Esophagus (tissue), 2 donors: ENCODE results near the gene NTN1. TPM values are rescaled to one million over a fixed set of nuclear protein-coding genes. Genes with fewer than 3 reads are reported as not detected.

ENCODE experiments used
- H3K27ac ChIP-seq, 2 donors: one replicate each; pipeline ENCODE4 v1.5.1; 2013; ENCODE audit warnings: low read depth in 2 of 2, mild to moderate bottlenecking in 2 of 2, inconsistent platforms in 1 of 2, low read length in 1 of 2, moderate library complexity in 1 of 2
- H3K27me3 ChIP-seq, 2 donors: one replicate each; pipeline ENCODE4 v1.6.1; 2013; ENCODE audit warnings: low read length in 2 of 2, control low read depth in 1 of 2, mild to moderate bottlenecking in 1 of 2; ENCODE audit not compliant: insufficient read depth in 2 of 2, control insufficient read depth in 1 of 2
- H3K36me3 ChIP-seq, 2 donors: one replicate each; pipeline ENCODE4 v1.6.1; 2013; ENCODE audit warnings: low read length in 1 of 2; ENCODE audit not compliant: control insufficient read depth in 2 of 2, insufficient read depth in 2 of 2
- H3K4me1 ChIP-seq, 2 donors: one replicate each; pipeline ENCODE4 v1.6.1; 2013; ENCODE audit warnings: low read length in 1 of 2; ENCODE audit not compliant: control insufficient read depth in 2 of 2, insufficient read depth in 2 of 2
- H3K4me3 ChIP-seq, 2 donors: one replicate each; pipeline ENCODE4 v1.5.1; 2013; ENCODE audit warnings: low read length in 2 of 2, mild to moderate bottlenecking in 2 of 2, low read depth in 1 of 2, moderate library complexity in 1 of 2
- H3K9me3 ChIP-seq, 2 donors: one replicate each; pipeline ENCODE4 v1.6.1; 2013; ENCODE audit warnings: mild to moderate bottlenecking in 2 of 2, low read depth in 1 of 2, low read length in 1 of 2, moderate library complexity in 1 of 2; ENCODE audit not compliant: control insufficient read depth in 2 of 2, insufficient read depth in 1 of 2
- WGBS, 2 donors: extraction: QIAGEN DNeasy Blood & Tissue Kit; methylation state at CpG; one replicate each; pipeline ENCODE4 v1.1.7; 2013; 5-methylcytosine and 5-hydroxymethylcytosine counted together
- polyA plus RNA-seq, 2 donors: library from polyadenylated mRNA; stranded (reverse); fragments of 200-250 nt; gene quantifications; one replicate each; pipeline ENCODE4 v1.2.3, GENCODE V29; 2013
- donor health status: healthy with polysubstance abuse.
- donor health status: Bipolar disorder and iron deficiency.

NTN1 gene
- polyA plus RNA-seq, 2 donors = 10.3 to 12.3 TPM

GRCh38 chr17:9220398-9221146 lies 199.3 kb downstream of the NTN1 start:
- Histone ChIP-seq H3K4me3 (no peak overlapping the region), H3K9me3 (no peaks in the 10 kb centered on the region), H3K4me1 (peaks cover 0 to 11% of the 10 kb centered on the region in 2 donors), H3K27ac (no peak overlapping the region), H3K36me3 (peaks cover 0 to 3% of the 10 kb centered on the region in 2 donors), H3K27me3 (no peaks in the 10 kb centered on the region)
- WGBS, 2 donors = 88 to 89% methylated on average over 23 of the region's 23 CpGs

DNA sequence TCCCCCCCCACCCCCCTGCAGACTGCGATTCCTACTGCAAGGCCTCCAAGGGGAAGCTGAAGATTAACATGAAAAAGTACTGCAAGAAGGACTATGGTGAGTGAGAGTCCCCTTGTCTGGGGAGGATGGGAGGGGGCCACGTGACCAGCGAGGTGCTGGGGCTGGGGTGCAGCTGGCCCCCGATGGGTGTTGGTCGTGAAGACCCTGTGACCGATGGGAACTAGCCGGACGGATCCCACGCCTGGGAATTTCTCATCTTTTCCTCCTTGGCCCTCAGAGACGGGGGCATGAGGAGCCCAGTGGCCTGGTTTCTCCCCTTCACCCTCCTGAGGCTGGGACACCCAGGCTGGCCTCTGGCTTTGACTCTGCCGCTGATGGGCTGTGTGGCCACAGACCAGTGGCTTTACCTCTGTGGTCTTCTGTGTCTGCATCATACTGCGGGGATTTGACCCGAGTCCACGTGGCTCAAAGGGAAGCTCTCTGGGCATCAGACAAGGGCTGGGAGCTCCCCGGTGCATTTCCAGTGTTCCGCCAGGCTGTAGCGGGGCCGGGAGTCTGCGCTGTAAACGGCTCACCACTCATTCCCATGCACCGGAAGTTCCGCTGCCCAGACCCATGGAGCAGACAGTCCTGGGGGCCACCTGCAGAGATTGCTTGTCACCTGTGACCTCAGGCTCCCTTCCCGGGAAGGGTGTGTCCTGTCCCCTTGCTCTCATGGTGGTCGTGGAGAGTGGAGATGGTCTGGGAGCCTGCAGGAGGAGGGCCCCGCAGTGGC lies 200.0 kb downstream of the NTN1 start:
- Histone ChIP-seq H3K4me1 (peaks cover 0 to 16% of the 10 kb centered on the region in 2 donors), H3K9me3 (no peaks in the 10 kb centered on the region), H3K27me3 (no peaks in the 10 kb centered on the region), H3K27ac (no peak overlapping the region), H3K36me3 (peaks cover 0 to 3% of the 10 kb centered on the region in 2 donors), H3K4me3 (no peak overlapping the region)
- WGBS, 2 donors = 90 to 91% methylated on average over 23 to 25 of the region's 25 CpGs

GRCh38 chr17:9221922-9222180 lies 200.5 kb downstream of the NTN1 start:
- WGBS, 2 donors = 94 to 96% methylated on average over 5 of the region's 5 CpGs
- H3K4me3 ChIP-seq = no peak overlapping the region
- peaks cover 0 to 3% of the 10 kb centered on the region in 2 donors for H3K36me3 ChIP-seq
- H3K4me1 ChIP-seq = peaks cover 0 to 20% of the 10 kb centered on the region in 2 donors
- H3K27me3 ChIP-seq = no peaks in the 10 kb centered on the region
- no peak overlapping the region for H3K27ac ChIP-seq
- H3K9me3 ChIP-seq = no peaks in the 10 kb centered on the region

DNA sequence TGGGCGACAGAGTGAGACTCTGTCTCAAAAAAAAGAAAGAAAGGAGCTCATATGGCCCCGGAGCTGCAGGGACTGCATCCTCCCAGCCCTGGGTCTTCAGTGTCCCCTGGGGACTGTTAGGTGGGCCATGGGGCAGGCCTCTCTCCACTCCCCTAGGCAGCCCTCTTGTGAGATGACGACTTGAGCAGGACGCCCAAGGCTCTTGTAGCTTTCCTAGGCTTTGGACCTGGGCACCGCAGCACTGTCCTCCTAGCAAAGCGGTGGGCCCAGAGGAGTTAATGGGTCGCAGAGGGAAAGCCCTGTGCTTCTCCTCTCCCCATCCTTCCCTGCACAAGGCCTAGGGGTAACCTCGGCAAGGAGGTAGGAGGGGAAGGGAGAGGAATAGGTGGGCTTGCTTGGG lies 202.2 kb downstream of the NTN1 start:
- Histone ChIP-seq H3K27ac (no peak overlapping the region), H3K4me3 (no peak overlapping the region)
- WGBS, 2 donors = 82 to 92% methylated on average over 8 of the region's 8 CpGs

DNA sequence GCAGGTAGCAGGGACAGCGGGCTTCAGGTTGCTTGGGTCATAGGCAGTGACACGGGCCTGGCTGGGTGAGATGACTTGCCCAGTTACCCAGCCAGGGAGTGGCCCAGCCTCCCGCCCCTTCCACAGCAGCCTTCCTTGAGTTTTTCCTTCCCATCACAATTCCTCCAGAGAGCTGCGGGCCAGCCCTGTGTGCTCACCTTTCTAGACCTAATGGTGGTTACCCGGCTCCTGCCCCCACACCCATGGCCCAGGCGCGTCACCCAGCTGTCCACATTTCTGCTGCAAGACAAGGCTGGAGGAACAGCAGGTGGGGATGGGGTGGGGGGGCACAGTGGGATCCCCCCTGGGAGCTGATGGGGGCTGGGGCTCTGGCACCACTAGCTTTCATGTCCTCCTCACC lies 203.2 kb downstream of the NTN1 start:
- 90 to 92% methylated on average over 7 of the region's 7 CpGs for WGBS, 2 donors
- peaks cover 0 to 9% of the 10 kb centered on the region in 2 donors for H3K36me3 ChIP-seq
- peak overlapping the region; percentile 2 to 5 for H3K27ac ChIP-seq
- peaks cover 0 to 30% of the 10 kb centered on the region in 2 donors for H3K4me1 ChIP-seq
- no peak overlapping the region for H3K4me3 ChIP-seq
- H3K27me3 ChIP-seq = no peaks in the 10 kb centered on the region
- peaks cover 0 to 4% of the 10 kb centered on the region in 2 donors for H3K9me3 ChIP-seq

More for the DNA sequence above, 202.2 kb downstream of the NTN1 start:
- Histone ChIP-seq H3K4me1 (peaks cover 0 to 24% of the 10 kb centered on the region in 2 donors), H3K27me3 (no peaks in the 10 kb centered on the region), H3K36me3 (peaks cover 0 to 9% of the 10 kb centered on the region in 2 donors), H3K9me3 (peaks cover 0 to 4% of the 10 kb centered on the region in 2 donors)

GRCh38 chr17:9225305-9226101 lies 204.2 kb downstream of the NTN1 start:
- H3K9me3 ChIP-seq = peaks cover 0 to 4% of the 10 kb centered on the region in 2 donors
- no peaks in the 10 kb centered on the region for H3K27me3 ChIP-seq
- 70 to 73% methylated on average over 28 to 32 of the region's 32 CpGs for WGBS, 2 donors
- no peak overlapping the region for H3K4me3 ChIP-seq
- H3K27ac ChIP-seq = peak overlapping the region in 1 of 2 donors; percentile 47
- H3K36me3 ChIP-seq = peaks cover 0 to 9% of the 10 kb centered on the region in 2 donors
- peaks cover 0 to 30% of the 10 kb centered on the region in 2 donors for H3K4me1 ChIP-seq

DNA sequence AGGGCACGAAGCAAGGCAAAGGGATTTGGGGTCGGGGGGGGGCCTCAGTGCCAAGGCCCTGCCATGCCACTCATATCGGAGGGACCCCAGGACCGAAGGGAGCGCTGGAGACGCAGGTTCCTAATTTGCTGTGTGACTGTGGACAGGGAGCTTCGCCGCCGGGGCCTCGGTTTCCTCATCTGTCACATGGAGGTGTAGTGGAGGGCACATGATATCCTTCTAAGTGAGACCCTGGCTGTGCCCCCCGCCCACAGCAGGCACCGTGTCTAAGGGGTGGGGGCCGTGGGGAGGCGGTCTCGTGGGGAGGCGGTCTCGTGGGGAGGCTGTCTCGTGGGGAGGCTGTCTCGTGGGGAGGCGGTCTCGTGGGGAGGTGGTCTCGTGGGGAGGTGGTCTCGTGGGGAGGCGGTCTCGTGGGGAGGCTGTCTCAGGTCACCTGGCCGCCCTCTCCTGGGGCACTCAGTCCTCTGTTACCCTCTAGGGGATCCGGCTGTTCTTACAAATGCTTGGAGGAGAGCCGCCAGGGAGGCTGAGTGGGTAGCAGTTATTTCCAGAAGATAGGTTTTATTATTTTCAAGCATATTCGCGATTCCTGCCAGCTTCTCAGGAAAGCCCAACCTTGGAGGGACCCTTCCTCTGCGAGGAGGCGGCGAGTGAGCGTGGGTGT lies 205.0 kb downstream of the NTN1 start:
- Histone ChIP-seq H3K9me3 (peaks cover 0 to 4% of the 10 kb centered on the region in 2 donors), H3K27ac (peak overlapping the region in 1 of 2 donors; percentile 17), H3K4me1 (peaks cover 0 to 30% of the 10 kb centered on the region in 2 donors), H3K36me3 (peaks cover 0 to 9% of the 10 kb centered on the region in 2 donors), H3K27me3 (no peaks in the 10 kb centered on the region), H3K4me3 (no peak overlapping the region)
- 76 to 80% methylated on average over 33 to 34 of the region's 34 CpGs for WGBS, 2 donors

GRCh38 chr17:9226794-9227135 lies 205.5 kb downstream of the NTN1 start:
- Histone ChIP-seq H3K36me3 (peaks cover 0 to 9% of the 10 kb centered on the region in 2 donors), H3K4me1 (peaks cover 0 to 30% of the 10 kb centered on the region in 2 donors), H3K27me3 (no peaks in the 10 kb centered on the region), H3K9me3 (peaks cover 0 to 4% of the 10 kb centered on the region in 2 donors), H3K27ac (peak overlapping the region in 1 of 2 donors; percentile 23), H3K4me3 (no peak overlapping the region)
- 50 to 68% methylated on average over 12 to 14 of the region's 14 CpGs for WGBS, 2 donors
